GM12874 (cell line): ENCODE results near the gene NLN.

Experiments used
- CTCF ChIP-seq: IDR thresholded peaks from 2 replicates; pipeline ENCODE4 v1.5.1; 2011; ENCODE audit warnings: low read depth, mild to moderate bottlenecking, control low read depth, low read length, moderate library complexity; ENCODE audit not compliant: insufficient read depth

Gene NLN

GRCh38 chr5:65767565-65767964 is 45.6 kb downstream of the NLN start:
- TF ChIP-seq CTCF: no peak

GRCh38 chr5:65768723-65769346 is 46.8 kb downstream of the NLN start:
- TF ChIP-seq CTCF: no peak

- no peak for TF ChIP-seq CTCF
These were observed 47.5 kb downstream of the NLN start for GRCh38 chr5:65769539-65769938.

- no peak for TF ChIP-seq CTCF
These were observed 49.3 kb downstream of the NLN start for GRCh38 chr5:65771266-65771665.

GRCh38 chr5:65774346-65774745 is 52.3 kb downstream of the NLN start:
- no peak for TF ChIP-seq CTCF

- TF ChIP-seq CTCF: no peak
These were observed 53.5 kb downstream of the NLN start for GRCh38 chr5:65775476-65775875.

- TF ChIP-seq CTCF: no peak
These were observed 54.6 kb downstream of the NLN start for GRCh38 chr5:65776441-65777141.
